NCI-H1694 (cell line): ENCODE measurements around the gene ADCK1.
A peak's percentile ranks its signal among the peaks of the same experiment; 100 is the strongest.
"Not testable (repeated sequence)": the region's sequence is repeated elsewhere in the genome, so short reads cannot be mapped to it uniquely, and the experiment has no call there.

Experiments
- DNase-seq: peaks from one replicate; lab custom pipeline; 2025; lab: John Stamatoyannopoulos, UW

Gene ADCK1

GRCh38 chr14:77864580-77864979 is 64.7 kb downstream of the ADCK1 start:
- no peak for DNase-seq

- DNase-seq = no peak
These were observed 65.5 kb downstream of the ADCK1 start for GRCh38 chr14:77865455-77865854.

GRCh38 chr14:77866932-77867331 is 67.0 kb downstream of the ADCK1 start:
- DNase-seq = no peak

DNA sequence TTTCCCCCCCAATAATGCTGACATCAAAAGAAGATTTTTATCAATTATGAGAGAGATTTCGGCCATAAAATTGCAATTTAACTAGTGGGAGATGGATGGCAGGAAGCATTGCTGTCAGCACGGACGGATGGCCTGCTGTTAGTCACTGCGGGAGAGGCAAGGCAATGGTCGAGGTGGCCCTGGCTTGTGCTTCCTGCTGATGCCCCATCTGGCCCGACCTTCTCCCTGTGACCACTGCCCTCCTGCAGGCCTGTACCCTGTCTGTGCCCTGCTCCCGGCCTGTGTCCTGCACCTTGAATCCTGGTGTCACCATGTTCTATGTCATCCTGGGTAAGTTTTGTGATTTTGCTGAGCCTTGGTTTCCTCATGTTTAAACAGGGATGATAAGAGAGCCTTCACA is 67.6 kb downstream of the ADCK1 start:
- DNase-seq = no peak

- DNase-seq = no peak
These were observed 68.8 kb downstream of the ADCK1 start for GRCh38 chr14:77868552-77869285.

DNA sequence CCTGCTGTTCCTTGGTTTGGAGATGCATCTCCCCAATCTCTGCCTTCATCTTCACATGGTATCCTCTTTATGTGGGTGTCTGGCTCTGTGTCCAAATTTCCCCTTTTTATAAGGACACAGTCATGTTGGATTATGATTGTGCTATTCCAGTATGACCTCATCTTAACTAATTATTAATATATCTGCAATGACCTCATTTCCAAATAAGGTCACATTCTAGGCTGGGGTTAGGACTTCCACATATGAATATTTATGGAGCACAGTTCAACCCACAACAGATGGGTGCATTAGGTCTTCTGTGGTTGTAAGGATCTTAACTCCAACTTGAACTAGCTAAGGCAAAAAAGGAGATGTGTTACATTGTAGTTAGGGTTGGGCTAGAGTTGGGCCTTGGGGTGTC is 69.4 kb downstream of the ADCK1 start:
- DNase-seq = no peak

DNA sequence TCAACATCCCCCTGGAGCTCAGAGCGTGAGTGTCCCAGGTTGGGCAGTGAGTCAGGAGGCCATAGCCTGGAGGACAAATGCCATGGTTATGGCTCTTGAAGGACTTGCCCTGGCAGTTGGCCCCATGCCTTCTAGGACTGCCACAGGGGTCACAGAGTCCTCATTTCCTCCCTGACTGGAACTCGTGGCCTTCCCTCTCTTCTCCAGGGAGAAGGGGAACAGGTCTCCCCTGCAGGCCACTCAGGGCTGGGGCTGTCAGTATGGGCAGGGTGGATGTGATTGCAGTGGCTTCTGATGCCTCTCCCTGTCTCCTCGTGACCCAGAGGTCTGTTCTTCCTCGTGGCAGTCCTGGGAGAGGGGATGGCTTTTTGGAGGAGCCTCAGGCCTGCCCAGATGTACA is 70.7 kb downstream of the ADCK1 start:
- no peak for DNase-seq

- DNase-seq = no peak
These were observed 72.2 kb downstream of the ADCK1 start for GRCh38 chr14:77872152-77872551.

- no peak for DNase-seq
These were observed 73.1 kb downstream of the ADCK1 start for GRCh38 chr14:77872983-77873382.

DNA sequence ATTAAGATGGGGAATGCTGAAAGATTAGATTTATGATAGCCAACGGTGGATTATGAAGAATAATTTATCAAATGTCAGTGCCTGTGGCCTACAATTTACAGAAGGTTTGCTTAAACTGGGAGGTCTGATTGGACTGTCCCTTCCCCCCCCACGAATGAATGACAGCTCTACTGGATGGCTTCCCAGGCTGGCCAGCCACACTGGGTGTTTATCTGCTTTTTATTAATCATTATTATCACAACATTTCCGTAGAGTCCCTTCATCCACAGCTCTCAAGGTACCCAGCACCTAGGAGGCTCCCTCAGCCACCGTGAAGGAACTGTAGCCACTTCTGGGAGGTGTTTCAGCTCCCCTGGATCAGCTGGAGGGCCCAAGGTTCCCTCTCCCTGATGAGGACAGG is 78.9 kb downstream of the ADCK1 start:
- no peak for DNase-seq

- DNase-seq = no peak
These were observed 80.1 kb downstream of the ADCK1 start for GRCh38 chr14:77880056-77880455.

- peak; percentile 94 for DNase-seq
These were observed 82.2 kb downstream of the ADCK1 start for GRCh38 chr14:77882098-77882497.

- no peak for DNase-seq
These were observed 82.7 kb downstream of the ADCK1 start for GRCh38 chr14:77882636-77883035.

GRCh38 chr14:77883131-77883846 is 83.4 kb downstream of the ADCK1 start:
- no peak for DNase-seq

GRCh38 chr14:77883847-77884238 is 83.9 kb downstream of the ADCK1 start:
- no peak for DNase-seq

DNA sequence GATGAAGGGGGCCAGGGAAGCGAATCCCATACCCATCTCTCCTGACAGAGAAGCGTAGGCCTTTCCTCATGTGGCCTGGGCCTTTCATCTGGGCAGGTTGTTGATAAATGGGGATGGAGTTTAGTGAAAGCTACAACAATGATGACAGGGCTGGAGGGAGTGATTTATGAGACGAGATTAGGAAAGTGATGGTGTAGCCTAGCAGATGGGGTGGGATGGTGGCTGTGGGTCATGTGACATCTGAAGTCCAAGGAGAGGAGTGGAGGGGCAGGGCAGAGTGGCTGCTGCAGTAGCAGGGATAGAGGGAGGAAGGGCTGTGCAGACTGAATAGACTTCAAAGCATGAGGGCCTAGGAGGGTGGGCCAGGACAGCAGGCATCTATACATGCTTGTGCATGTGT is 85.5 kb downstream of the ADCK1 start:
- DNase-seq = no peak

DNA sequence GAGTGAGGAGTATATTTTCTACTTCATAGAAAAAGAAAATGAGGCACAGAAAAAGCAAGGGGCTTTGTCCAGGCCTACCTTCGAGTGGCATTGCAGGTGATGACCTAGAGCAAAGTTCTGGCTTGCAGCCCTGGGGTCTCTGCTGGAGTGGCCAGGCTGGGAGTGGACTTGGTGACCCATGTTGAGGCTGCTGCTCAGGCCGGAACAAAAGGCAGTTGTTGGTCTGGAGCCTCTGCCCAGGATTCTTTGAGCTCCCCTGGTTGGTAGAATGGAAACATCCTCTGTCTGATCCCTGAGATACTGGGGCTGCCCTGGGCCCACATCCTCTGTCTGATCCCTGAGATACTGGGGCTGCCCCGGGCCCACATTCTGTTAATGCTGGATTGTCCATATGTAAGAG is 86.1 kb downstream of the ADCK1 start:
- DNase-seq = no peak

GRCh38 chr14:77888903-77889302 is 89.0 kb downstream of the ADCK1 start:
- not testable (repeated sequence) for DNase-seq

DNA sequence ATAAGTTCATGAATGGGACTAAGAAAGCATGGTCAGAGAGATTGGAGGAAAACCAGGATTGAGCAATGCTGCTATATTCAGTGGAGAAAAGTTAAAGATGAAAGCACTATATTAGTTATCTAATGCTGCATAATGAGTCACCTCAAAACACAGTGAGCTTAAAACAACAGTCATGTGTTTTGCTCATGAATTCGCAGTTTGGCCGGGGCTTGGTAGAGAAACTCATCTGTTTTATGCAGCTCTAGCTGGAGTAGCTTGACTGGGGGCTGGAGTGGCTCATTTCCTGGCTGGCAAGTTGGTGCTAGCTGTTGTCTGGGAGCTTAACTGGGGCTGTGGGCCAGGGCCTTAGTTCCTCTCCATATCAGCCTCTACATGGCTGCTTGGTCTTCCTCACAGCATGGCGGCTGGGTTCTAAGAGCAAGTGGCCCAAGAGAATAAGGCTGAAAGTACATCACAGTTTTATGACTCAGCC is 90.1 kb downstream of the ADCK1 start:
- DNase-seq = no peak

- DNase-seq = no peak
These were observed 91.0 kb downstream of the ADCK1 start for GRCh38 chr14:77890873-77891272.

GRCh38 chr14:77892381-77892871 is 92.5 kb downstream of the ADCK1 start:
- DNase-seq = no peak

GRCh38 chr14:77892890-77893484 is 93.1 kb downstream of the ADCK1 start:
- DNase-seq = no peak

DNA sequence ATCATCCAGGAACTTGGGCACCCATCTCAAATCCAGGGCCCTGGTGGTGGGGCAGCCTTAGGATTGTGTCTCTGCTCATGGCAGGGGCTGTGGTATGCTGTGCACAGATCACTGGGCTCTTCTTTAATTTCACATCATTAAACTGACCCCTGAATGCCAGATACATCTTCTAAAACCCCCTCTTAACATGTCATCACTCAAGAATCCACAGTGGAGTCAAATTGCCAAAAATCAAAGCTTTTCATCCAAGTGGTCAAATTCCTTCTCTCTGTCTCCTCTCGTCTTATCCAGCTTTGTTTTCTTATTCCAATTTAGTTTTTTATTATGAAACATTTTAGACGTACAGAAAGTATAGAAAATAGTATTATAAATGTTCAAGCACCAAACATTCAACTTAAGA is 97.5 kb downstream of the ADCK1 start:
- DNase-seq = no peak
